ENCODE measurements around the gene ABLIM2.

The ABLIM2 gene

GRCh38 chr4:8194306-8195242 is 36.0 kb upstream of the ABLIM2 start (continued):
- TF ChIP-seq CREB5 (CRISPR knock-in tag; IDR thresholded peaks at IDR 0.05; ENCODE audit: low read depth) = no peak
- TF ChIP-seq ARNTL (CRISPR knock-in tag; IDR thresholded peaks at IDR 0.05; ENCODE audit: borderline replicate concordance, low read depth) = no peak
- no peak for TF ChIP-seq ZC3H10 (CRISPR knock-in tag; IDR thresholded peaks at IDR 0.05)
- no peak for TF ChIP-seq OSR1 (CRISPR knock-in tag; IDR thresholded peaks at IDR 0.05)
- TF ChIP-seq POU6F1 (CRISPR knock-in tag; IDR thresholded peaks at IDR 0.05; ENCODE audit: borderline replicate concordance, low read depth) = no peak

- ATAC-seq = peak; percentile 51
- no peak for TF ChIP-seq POU6F1 (CRISPR knock-in tag; IDR thresholded peaks at IDR 0.05; ENCODE audit: borderline replicate concordance, low read depth)
- TF ChIP-seq ISL1 (CRISPR knock-in tag; IDR thresholded peaks at IDR 0.05) = no peak
Observed at GRCh38 chr4:8192748-8193738, 34.4 kb upstream of the ABLIM2 start.

- ATAC-seq = peak; percentile 32
- TF ChIP-seq ZNF70 (CRISPR knock-in tag; IDR thresholded peaks at IDR 0.05) (no peak), ARNTL (CRISPR knock-in tag; IDR thresholded peaks at IDR 0.05; ENCODE audit: borderline replicate concordance, low read depth) (no peak), ZFP3 (CRISPR knock-in tag; IDR thresholded peaks at IDR 0.05) (0 out of 2 replicates have a peak, but pooled peaks have one; percentile 23)
Observed at GRCh38 chr4:8191136-8191747, 32.6 kb upstream of the ABLIM2 start.

- no peak; the same call in 2 of the 3 replicates for ATAC-seq
- no peak for TF ChIP-seq ZNF8 (CRISPR knock-in tag; IDR thresholded peaks at IDR 0.05)
- TF ChIP-seq BACH2 (CRISPR knock-in tag; IDR thresholded peaks at IDR 0.05; ENCODE audit: borderline replicate concordance) = no peak
- TF ChIP-seq TSHZ2 (CRISPR knock-in tag; IDR thresholded peaks at IDR 0.05) = no peak
- no peak for TF ChIP-seq ISL1 (CRISPR knock-in tag; IDR thresholded peaks at IDR 0.05)
- no peak for TF ChIP-seq ZC3H10 (CRISPR knock-in tag; IDR thresholded peaks at IDR 0.05)
- TF ChIP-seq ZFP3 (CRISPR knock-in tag; IDR thresholded peaks at IDR 0.05) = no peak
- TF ChIP-seq CSRNP3 (CRISPR knock-in tag; IDR thresholded peaks at IDR 0.05) = no peak
- no peak for TF ChIP-seq CSDC2 (CRISPR knock-in tag; IDR thresholded peaks at IDR 0.05)
- no peak for TF ChIP-seq TCF4 (CRISPR knock-in tag; IDR thresholded peaks at IDR 0.05; ENCODE audit: borderline replicate concordance)
- TF ChIP-seq TOX (CRISPR knock-in tag; IDR thresholded peaks at IDR 0.05; ENCODE audit: borderline replicate concordance) = no peak
- no peak for TF ChIP-seq POU6F1 (CRISPR knock-in tag; IDR thresholded peaks at IDR 0.05; ENCODE audit: borderline replicate concordance, low read depth)
- TF ChIP-seq GLIS3 (CRISPR knock-in tag; IDR thresholded peaks at IDR 0.05) = no peak
Observed at GRCh38 chr4:8189551-8190466, 31.2 kb upstream of the ABLIM2 start.

Data from SK-N-SH treated with all-trans-retinoic acid at 6 μM for 48 hours (cell line).